ENCODE results near the gene LIPM. TPM values are rescaled to one million over a fixed set of nuclear protein-coding genes. Genes with fewer than 3 reads are reported as not detected.
A peak's percentile ranks its signal among the peaks of the same experiment; 100 is the strongest.

Gene LIPM
- total and polyA plus RNA-seq, 2 experiments from 2014 or later = not detected

DNA sequence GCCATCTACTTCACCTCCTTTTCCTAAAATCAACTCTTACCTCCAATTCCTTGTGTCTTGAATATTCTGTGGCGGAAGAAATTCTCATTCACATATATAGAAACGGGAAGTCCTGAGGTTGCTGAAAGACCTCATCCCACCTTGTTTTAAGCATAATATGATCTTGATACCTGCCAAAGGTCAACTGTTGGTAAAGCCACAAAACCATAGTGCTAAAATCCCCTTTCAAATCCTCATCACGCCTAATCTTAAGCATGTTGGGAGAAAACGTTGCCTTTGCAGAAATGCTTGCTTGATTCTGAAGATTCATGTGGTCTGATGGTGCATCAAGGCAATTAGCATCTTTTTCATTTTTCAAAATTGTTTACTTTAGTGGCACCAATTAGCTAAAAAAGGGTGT lies 40.6 kb downstream of the LIPM start:
- in situ Hi-C loops (cut with MboI) = no loop called here
- TF ChIP-seq EZH2 (IDR thresholded peaks at IDR 0.05; ENCODE audit: insufficient read depth, poor library complexity, severe bottlenecking) (no peak), EZH2phosphoT487 (IDR thresholded peaks at IDR 0.05; ENCODE audit: insufficient read depth, low read depth) (no peak)
- 92 to 97% methylated on average over 4 of the region's 4 CpGs for WGBS, 2 experiments (ENCODE audit: low coverage in 1 of 2, low lambda C conversion rate in 2 of 2, missing lambda C conversion rate in 2 of 2)

GRCh38 chr10:88848499-88848898 lies 46.0 kb downstream of the LIPM start:
- no peak for TF ChIP-seq EZH2phosphoT487 (IDR thresholded peaks at IDR 0.05; ENCODE audit: insufficient read depth, low read depth)
- in situ Hi-C loops (cut with MboI) = no loop called here

More for the DNA sequence above, 40.6 kb downstream of the LIPM start:
- H3K27me3 ChIP-seq (replicated peaks; ENCODE audit: insufficient read depth) = no peaks in the 10 kb centered on the region
- H3K79me2 ChIP-seq (ENCODE audit: insufficient read depth) = no peaks in the 10 kb centered on the region
- no peak overlapping the region for H3K27ac ChIP-seq
- DNase-seq = no peak
- H4K20me1 ChIP-seq (ENCODE audit: insufficient read depth) = no peaks in the 10 kb centered on the region
- H3K9ac ChIP-seq = no peak overlapping the region
- H3K9me3 ChIP-seq (ENCODE audit: low read depth) = no peaks in the 10 kb centered on the region
- no peak overlapping the region for H3K4me2 ChIP-seq (ENCODE audit: unreplicated experiment)
- H3F3A ChIP-seq (ENCODE audit: insufficient read depth) = peaks cover under 1% of the 10 kb centered on the region
- H2AFZ ChIP-seq = no peak overlapping the region
- peaks cover 1% of the 10 kb centered on the region; the same call in 1 of the 2 replicates for H3K4me1 ChIP-seq (ENCODE audit: insufficient read depth)
- H3K9me2 ChIP-seq (ENCODE audit: insufficient read depth) = no peaks in the 10 kb centered on the region
- H3K36me3 ChIP-seq (ENCODE audit: low read depth) = no peaks in the 10 kb centered on the region
- no peak overlapping the region for H3K4me3 ChIP-seq

DNA sequence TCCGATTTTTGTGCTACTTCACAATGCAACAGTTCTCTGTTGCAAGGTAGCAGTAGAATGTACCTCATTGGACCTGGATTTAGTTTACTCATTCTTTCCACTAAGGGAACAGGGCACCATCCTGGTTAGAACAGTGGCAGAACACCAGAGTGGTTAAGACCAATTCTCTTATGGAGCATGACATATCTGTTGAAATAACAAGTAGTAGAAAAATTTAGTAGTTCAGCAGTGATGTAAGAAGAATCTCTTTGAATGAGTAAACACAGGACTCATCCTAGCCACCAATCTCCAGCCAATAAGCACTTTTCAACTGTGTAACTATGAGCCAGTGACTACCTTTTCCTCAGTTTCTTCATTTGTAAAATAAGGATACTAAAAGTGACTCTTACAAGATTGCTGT lies 46.7 kb downstream of the LIPM start:
- H2AFZ ChIP-seq = no peak overlapping the region
- H3K79me2 ChIP-seq (ENCODE audit: insufficient read depth) = no peaks in the 10 kb centered on the region
- H3K9ac ChIP-seq = no peak overlapping the region
- H3K9me2 ChIP-seq (ENCODE audit: insufficient read depth) = no peaks in the 10 kb centered on the region
- peaks cover 21% of the 10 kb centered on the region for H3F3A ChIP-seq (ENCODE audit: insufficient read depth)
- WGBS, 2 experiments (ENCODE audit: low coverage in 1 of 2, low lambda C conversion rate in 2 of 2, missing lambda C conversion rate in 2 of 2) = 92 to 100% methylated on average over 1 of the region's 1 CpG
- H4K20me1 ChIP-seq (ENCODE audit: insufficient read depth) = no peaks in the 10 kb centered on the region
- no peaks in the 10 kb centered on the region for H3K9me3 ChIP-seq (ENCODE audit: low read depth)
- H3K27ac ChIP-seq = peak overlapping the region; percentile 52
- peaks cover 26% of the 10 kb centered on the region for H3K4me1 ChIP-seq (ENCODE audit: insufficient read depth)
- TF ChIP-seq EZH2 (IDR thresholded peaks at IDR 0.05; ENCODE audit: insufficient read depth, poor library complexity, severe bottlenecking) = no peak
- no peak for TF ChIP-seq EZH2phosphoT487 (IDR thresholded peaks at IDR 0.05; ENCODE audit: insufficient read depth, low read depth)
- no peaks in the 10 kb centered on the region for H3K36me3 ChIP-seq (ENCODE audit: low read depth)
- in situ Hi-C loops (cut with MboI) = no loop called here
- peak overlapping the region; percentile 30 for H3K4me2 ChIP-seq (ENCODE audit: unreplicated experiment)
- no peaks in the 10 kb centered on the region for H3K27me3 ChIP-seq (replicated peaks; ENCODE audit: insufficient read depth)
- no peak overlapping the region for H3K4me3 ChIP-seq
- peak; percentile 71 for DNase-seq

More at GRCh38 chr10:88848499-88848898, 46.0 kb downstream of the LIPM start:
- no peak overlapping the region for H2AFZ ChIP-seq
- H3K9ac ChIP-seq = no peak overlapping the region
- H3K4me3 ChIP-seq = peak overlapping the region; percentile 11; the same call in 1 of the 2 replicates
- no peaks in the 10 kb centered on the region for H3K36me3 ChIP-seq (ENCODE audit: low read depth)
- H3K9me3 ChIP-seq (ENCODE audit: low read depth) = no peaks in the 10 kb centered on the region
- 0 to 4% methylated on average over 1 of the region's 1 CpG for WGBS, 2 experiments (ENCODE audit: low coverage in 1 of 2, low lambda C conversion rate in 2 of 2, missing lambda C conversion rate in 2 of 2)
- no peaks in the 10 kb centered on the region for H3K9me2 ChIP-seq (ENCODE audit: insufficient read depth)
- H3K4me2 ChIP-seq (ENCODE audit: unreplicated experiment) = peak overlapping the region; percentile 30
- H3K27me3 ChIP-seq (replicated peaks; ENCODE audit: insufficient read depth) = no peaks in the 10 kb centered on the region
- H3F3A ChIP-seq (ENCODE audit: insufficient read depth) = peaks cover 21% of the 10 kb centered on the region
- H3K4me1 ChIP-seq (ENCODE audit: insufficient read depth) = peaks cover 26% of the 10 kb centered on the region
- no peaks in the 10 kb centered on the region for H4K20me1 ChIP-seq (ENCODE audit: insufficient read depth)
- H3K27ac ChIP-seq = peak overlapping the region; percentile 52
- DNase-seq = peak; percentile 83
- H3K79me2 ChIP-seq (ENCODE audit: insufficient read depth) = no peaks in the 10 kb centered on the region

GRCh38 chr10:88850712-88851111 lies 48.2 kb downstream of the LIPM start:
- DNase-seq = no peak
- H3K27ac ChIP-seq = no peak overlapping the region
- H3K79me2 ChIP-seq (ENCODE audit: insufficient read depth) = no peaks in the 10 kb centered on the region
- H3K4me3 ChIP-seq = no peak overlapping the region
- peaks cover 21% of the 10 kb centered on the region for H3F3A ChIP-seq (ENCODE audit: insufficient read depth)
- no peaks in the 10 kb centered on the region for H3K27me3 ChIP-seq (replicated peaks; ENCODE audit: insufficient read depth)
- peaks cover 26% of the 10 kb centered on the region for H3K4me1 ChIP-seq (ENCODE audit: insufficient read depth)
- no peaks in the 10 kb centered on the region for H3K9me3 ChIP-seq (ENCODE audit: low read depth)
- H2AFZ ChIP-seq = no peak overlapping the region
- H4K20me1 ChIP-seq (ENCODE audit: insufficient read depth) = no peaks in the 10 kb centered on the region
- in situ Hi-C loops (cut with MboI) = no loop called here
- WGBS, 2 experiments (ENCODE audit: low coverage in 1 of 2, low lambda C conversion rate in 2 of 2, missing lambda C conversion rate in 2 of 2) = 50 to 60% methylated on average over 1 of the region's 1 CpG
- H3K4me2 ChIP-seq (ENCODE audit: unreplicated experiment) = no peak overlapping the region
- H3K9ac ChIP-seq = no peak overlapping the region
- no peaks in the 10 kb centered on the region for H3K9me2 ChIP-seq (ENCODE audit: insufficient read depth)
- H3K36me3 ChIP-seq (ENCODE audit: low read depth) = no peaks in the 10 kb centered on the region
- TF ChIP-seq EZH2 (IDR thresholded peaks at IDR 0.05; ENCODE audit: insufficient read depth, poor library complexity, severe bottlenecking) = no peak
- no peak for TF ChIP-seq EZH2phosphoT487 (IDR thresholded peaks at IDR 0.05; ENCODE audit: insufficient read depth, low read depth)

GRCh38 chr10:88851706-88852105 lies 49.2 kb downstream of the LIPM start, which contains the start of gene ANKRD22:
ANKRD22 (minus strand) TSS chr10:88851844; CDS start chr10:88851607, 237 bp downstream.
- Histone ChIP-seq H3K27ac (no peak within 1 kb of the TSS), H3K4me2 (ENCODE audit: unreplicated experiment) (no peak within 1 kb of the TSS), H3K79me2 (ENCODE audit: insufficient read depth) (no peaks in the 10 kb centered on the region), H4K20me1 (ENCODE audit: insufficient read depth) (no peaks in the 10 kb centered on the region), H3K4me3 (no peak within 1 kb of the TSS), H3F3A (ENCODE audit: insufficient read depth) (peaks cover 21% of the 10 kb centered on the region), H2AFZ (no peak within 1 kb of the TSS), H3K27me3 (replicated peaks; ENCODE audit: insufficient read depth) (no peaks in the 10 kb centered on the region), H3K9me2 (ENCODE audit: insufficient read depth) (no peaks in the 10 kb centered on the region), H3K9ac (no peak within 1 kb of the TSS), H3K36me3 (ENCODE audit: low read depth) (no peaks in the 10 kb centered on the region), H3K4me1 (ENCODE audit: insufficient read depth) (peaks cover 26% of the 10 kb centered on the region), H3K9me3 (ENCODE audit: low read depth) (no peaks in the 10 kb centered on the region)
- TF ChIP-seq EZH2phosphoT487 (IDR thresholded peaks at IDR 0.05; ENCODE audit: insufficient read depth, low read depth) (no peak), EZH2 (IDR thresholded peaks at IDR 0.05; ENCODE audit: insufficient read depth, poor library complexity, severe bottlenecking) (no peak)
- in situ Hi-C loops (cut with MboI) = no loop called here
- 70 to 71% methylated on average over 5 of the region's 5 CpGs for WGBS, 2 experiments (ENCODE audit: low coverage in 1 of 2, low lambda C conversion rate in 2 of 2, missing lambda C conversion rate in 2 of 2)
- peak; percentile 53 for DNase-seq

Measured in GM23248 (cell line).